ENCODE measurements around the gene CNKSR3. TPM values are rescaled to one million over a fixed set of nuclear protein-coding genes. Genes with fewer than 3 reads are reported as not detected.

Gene CNKSR3
- total RNA-seq, 1 donor = 11.7 TPM

- H3K4me3 ChIP-seq (ENCODE audit: low read depth, low read length) = no peak overlapping the region
- DNase-seq (ENCODE audit: low read depth) = no peak
- TF ChIP-seq, protein P1, sequence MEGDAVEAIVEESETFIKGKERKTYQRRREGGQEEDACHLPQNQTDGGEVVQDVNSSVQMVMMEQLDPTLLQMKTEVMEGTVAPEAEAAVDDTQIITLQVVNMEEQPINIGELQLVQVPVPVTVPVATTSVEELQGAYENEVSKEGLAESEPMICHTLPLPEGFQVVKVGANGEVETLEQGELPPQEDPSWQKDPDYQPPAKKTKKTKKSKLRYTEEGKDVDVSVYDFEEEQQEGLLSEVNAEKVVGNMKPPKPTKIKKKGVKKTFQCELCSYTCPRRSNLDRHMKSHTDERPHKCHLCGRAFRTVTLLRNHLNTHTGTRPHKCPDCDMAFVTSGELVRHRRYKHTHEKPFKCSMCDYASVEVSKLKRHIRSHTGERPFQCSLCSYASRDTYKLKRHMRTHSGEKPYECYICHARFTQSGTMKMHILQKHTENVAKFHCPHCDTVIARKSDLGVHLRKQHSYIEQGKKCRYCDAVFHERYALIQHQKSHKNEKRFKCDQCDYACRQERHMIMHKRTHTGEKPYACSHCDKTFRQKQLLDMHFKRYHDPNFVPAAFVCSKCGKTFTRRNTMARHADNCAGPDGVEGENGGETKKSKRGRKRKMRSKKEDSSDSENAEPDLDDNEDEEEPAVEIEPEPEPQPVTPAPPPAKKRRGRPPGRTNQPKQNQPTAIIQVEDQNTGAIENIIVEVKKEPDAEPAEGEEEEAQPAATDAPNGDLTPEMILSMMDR (IDR thresholded peaks at IDR 0.05; ENCODE audit: insufficient read depth, low read length) = no peak
These were observed 28.9 kb downstream of the CNKSR3 start for GRCh38 chr6:154481521-154482013.

DNA sequence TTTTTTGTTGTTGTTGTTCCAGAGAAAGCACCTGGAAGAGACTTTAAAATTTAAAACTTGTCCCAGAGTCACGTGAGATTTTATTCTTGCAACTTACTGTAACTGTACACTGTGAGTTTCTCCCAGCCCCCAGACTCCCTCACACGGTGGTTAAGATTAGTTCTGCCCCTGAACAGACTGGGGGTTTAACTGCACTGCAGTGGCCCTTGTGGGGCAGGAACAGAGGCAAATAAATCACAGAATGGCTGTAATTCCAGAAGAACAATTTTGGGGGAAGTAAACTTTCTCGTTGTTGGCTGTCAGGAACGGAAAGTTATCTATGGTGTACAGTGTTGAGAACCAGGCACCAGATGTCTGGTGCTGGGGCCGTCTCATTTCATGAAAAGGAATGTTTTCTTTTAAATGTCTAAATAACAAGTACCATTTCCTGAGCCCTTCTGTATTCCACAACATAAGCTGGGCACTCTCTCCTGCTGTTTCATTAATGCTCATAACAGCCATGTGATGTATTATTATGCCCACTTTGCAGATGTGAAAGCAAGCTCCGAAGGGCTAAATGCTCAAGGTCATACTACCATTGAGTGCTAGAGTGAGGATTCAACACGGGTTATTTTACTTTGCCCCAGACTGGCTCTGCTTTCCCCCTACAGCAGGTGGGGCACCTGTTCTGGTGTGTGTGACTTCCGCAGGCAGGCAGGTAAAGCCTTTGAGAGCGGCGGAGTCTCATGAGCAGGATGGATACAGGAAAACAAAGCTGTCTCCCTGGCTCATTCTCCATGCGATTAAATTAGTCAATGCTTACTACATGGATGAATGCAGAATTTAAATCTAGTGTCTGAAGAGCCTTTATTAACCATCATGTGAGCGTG lies 30.5 kb downstream of the CNKSR3 start:
- TF ChIP-seq, protein P1 (IDR thresholded peaks at IDR 0.05; ENCODE audit: insufficient read depth, low read length) = no peak
- peak; percentile 25 for DNase-seq (ENCODE audit: low read depth)
- peak overlapping the region; percentile 44 for H3K4me3 ChIP-seq (ENCODE audit: low read depth, low read length)

GRCh38 chr6:154479351-154479769 lies 31.1 kb downstream of the CNKSR3 start:
- peak; percentile 62 for DNase-seq (ENCODE audit: low read depth)
- TF ChIP-seq, protein P1 (IDR thresholded peaks at IDR 0.05; ENCODE audit: insufficient read depth, low read length) = no peak
- peak overlapping the region; percentile 43 for H3K4me3 ChIP-seq (ENCODE audit: low read depth, low read length)

DNA sequence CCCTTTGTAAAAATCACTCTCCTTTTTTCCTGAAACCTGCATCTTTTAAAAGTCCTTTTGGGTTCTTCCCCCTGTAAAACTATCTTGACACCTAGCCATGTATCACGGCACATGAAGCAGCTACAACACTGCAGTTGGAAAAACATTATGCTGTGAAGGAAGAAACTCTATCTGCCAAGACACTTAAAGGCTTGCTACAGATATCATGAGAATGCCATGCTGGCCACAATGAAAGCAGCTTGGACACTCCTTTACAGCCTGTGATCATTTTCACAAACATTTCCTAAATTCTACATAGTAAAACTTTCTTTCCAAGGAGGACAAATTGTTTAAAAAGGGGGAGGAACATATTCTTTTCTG lies 31.8 kb downstream of the CNKSR3 start:
- peak; percentile 52 for DNase-seq (ENCODE audit: low read depth)
- no peak overlapping the region for H3K4me3 ChIP-seq (ENCODE audit: low read depth, low read length)
- TF ChIP-seq, protein P1 (IDR thresholded peaks at IDR 0.05; ENCODE audit: insufficient read depth, low read length) = no peak

GRCh38 chr6:154478021-154478700 lies 32.3 kb downstream of the CNKSR3 start:
- H3K4me3 ChIP-seq (ENCODE audit: low read depth, low read length) = no peak overlapping the region
- no peak for DNase-seq (ENCODE audit: low read depth)
- TF ChIP-seq, protein P1 (IDR thresholded peaks at IDR 0.05; ENCODE audit: insufficient read depth, low read length) = no peak

DNA sequence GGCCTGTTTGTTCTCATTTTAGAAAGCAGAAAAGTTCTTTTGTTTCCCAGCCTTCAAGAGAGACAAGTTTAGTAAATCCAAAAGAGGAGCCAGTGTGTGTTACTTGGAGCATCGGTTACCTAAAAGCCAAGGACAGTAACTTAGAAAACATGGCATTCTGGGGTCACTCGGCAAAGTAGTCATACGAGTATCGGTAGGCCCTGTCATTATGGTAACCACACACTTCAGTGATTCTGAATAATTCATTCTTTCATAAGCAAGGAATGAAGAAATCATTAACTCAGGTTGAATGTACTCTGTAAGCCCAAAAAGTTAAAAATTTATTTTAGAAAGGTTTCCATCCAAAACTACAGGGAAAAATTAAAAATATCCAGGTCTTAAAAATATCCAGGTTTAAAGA lies 34.0 kb downstream of the CNKSR3 start:
- DNase-seq (ENCODE audit: low read depth) = no peak
- TF ChIP-seq, protein P1 (IDR thresholded peaks at IDR 0.05; ENCODE audit: insufficient read depth, low read length) = no peak
- H3K4me3 ChIP-seq (ENCODE audit: low read depth, low read length) = no peak overlapping the region
